Liver (tissue), 3 donors: ENCODE measurements around the gene PLEKHF1.
A peak's percentile ranks its signal among the peaks of the same experiment; 100 is the strongest.

ENCODE experiments used
- ATF3 ChIP-seq: IDR thresholded peaks from 2 replicates; pipeline ENCODE4 v1.6.1; 2016; ENCODE audit warnings: antibody characterized with exemption
- CTCF ChIP-seq: fragments of 150-350 bp; IDR thresholded peaks from 2 replicates; pipeline ENCODE4 v1.5.1; 2017; ENCODE audit warnings: improper control_type of control experiment, low read depth, low read length; ENCODE audit not compliant: missing input control
- FOXA1 ChIP-seq: IDR thresholded peaks from 2 replicates; pipeline ENCODE4 v1.6.1; 2016; ENCODE audit warnings: antibody characterized with exemption
- MAX ChIP-seq: IDR thresholded peaks from 2 replicates; pipeline ENCODE4 v1.6.1; 2016; ENCODE audit warnings: antibody characterized with exemption
- NR2F2 ChIP-seq: IDR thresholded peaks from 2 replicates; pipeline ENCODE4 v1.6.1; 2016; ENCODE audit warnings: antibody characterized with exemption
- RAD21 ChIP-seq, 2 donors: IDR thresholded peaks; 2 replicates each; pipeline ENCODE4 v1.6.1; 2016; ENCODE audit warnings: antibody characterized with exemption in 2 of 2, mild to moderate bottlenecking in 2 of 2
- REST ChIP-seq: IDR thresholded peaks from 2 replicates; pipeline ENCODE4 v1.6.1; 2016; ENCODE audit warnings: antibody characterized with exemption, mild to moderate bottlenecking
- TAF1 ChIP-seq: conservative IDR thresholded peaks from 2 replicates; pipeline ENCODE4 v1.6.1; 2016; ENCODE audit warnings: antibody characterized with exemption, mild to moderate bottlenecking
- YY1 ChIP-seq: IDR thresholded peaks from 2 replicates; pipeline ENCODE4 v1.6.1; 2016; ENCODE audit warnings: antibody characterized with exemption, mild to moderate bottlenecking
- ZBTB33 ChIP-seq: IDR thresholded peaks from 2 replicates; pipeline ENCODE4 v1.6.1; 2016; ENCODE audit warnings: antibody characterized with exemption
- donor health status: healthy.
- donor health status: healthy.

- no peak for TF ChIP-seq CTCF
- TF ChIP-seq ZBTB33 = no peak
- no peak for TF ChIP-seq REST
- no peak for TF ChIP-seq MAX
- no peak for TF ChIP-seq TAF1
- no peak for TF ChIP-seq ATF3
- TF ChIP-seq YY1 = no peak
- TF ChIP-seq FOXA1 = no peak
- peak; percentile 62 for TF ChIP-seq NR2F2
- TF ChIP-seq RAD21 (IDR thresholded peaks at IDR 0.05) = no peak
These were observed 16.4 kb downstream of the PLEKHF1 start for GRCh38 chr19:29681422-29682235.
